ENCODE data around the gene ECEL1.

ECEL1 gene

GRCh38 chr2:232522623-232523401 lies 35.2 kb upstream of the ECEL1 start:
- no peak for DNase-seq (ENCODE audit: low read depth in 3 of 3)

GRCh38 chr2:232521959-232522622 lies 34.5 kb upstream of the ECEL1 start:
- DNase-seq (ENCODE audit: low read depth in 3 of 3), result peak in 2 of 3 donors; percentile 46 to 65

- no peak for DNase-seq (ENCODE audit: low read depth in 3 of 3)
These were observed 33.5 kb upstream of the ECEL1 start for GRCh38 chr2:232521098-232521497.

- no peak for DNase-seq (ENCODE audit: low read depth in 3 of 3)
These were observed 32.9 kb upstream of the ECEL1 start for GRCh38 chr2:232520489-232520888.

- DNase-seq (ENCODE audit: low read depth in 3 of 3), result no peak
These were observed 32.2 kb upstream of the ECEL1 start, which contains the start of gene PRSS56 for GRCh38 chr2:232519581-232520438. Gene PRSS56 (plus strand): TSS chr2:232520388. CDS start chr2:232520599, 211 bp downstream.

- DNase-seq (ENCODE audit: low read depth in 3 of 3), result no peak
These were observed 31.2 kb upstream of the ECEL1 start for GRCh38 chr2:232518844-232519243.

- DNase-seq (ENCODE audit: low read depth in 3 of 3), result no peak
These were observed 28.9 kb upstream of the ECEL1 start for GRCh38 chr2:232516551-232516950.

GRCh38 chr2:232515639-232516038 lies 28.0 kb upstream of the ECEL1 start:
- no peak for DNase-seq (ENCODE audit: low read depth in 3 of 3)

- no peak for DNase-seq (ENCODE audit: low read depth in 3 of 3)
These were observed 25.7 kb upstream of the ECEL1 start for GRCh38 chr2:232513353-232513752.

GRCh38 chr2:232512602-232513001 lies 25.0 kb upstream of the ECEL1 start:
- DNase-seq (ENCODE audit: low read depth in 3 of 3), result no peak

GRCh38 chr2:232511336-232511890 lies 23.8 kb upstream of the ECEL1 start:
- no peak for DNase-seq (ENCODE audit: low read depth in 3 of 3)

- no peak for DNase-seq (ENCODE audit: low read depth in 3 of 3)
These were observed 20.6 kb upstream of the ECEL1 start for GRCh38 chr2:232508251-232508650.

GRCh38 chr2:232506709-232507108 lies 19.1 kb upstream of the ECEL1 start:
- no peak for DNase-seq (ENCODE audit: low read depth in 3 of 3)

- DNase-seq (ENCODE audit: low read depth in 3 of 3), result no peak
These were observed 18.2 kb upstream of the ECEL1 start for GRCh38 chr2:232505856-232506255.

- no peak for DNase-seq (ENCODE audit: low read depth in 3 of 3)
These were observed 16.8 kb upstream of the ECEL1 start for GRCh38 chr2:232504438-232504837.

- no peak for DNase-seq (ENCODE audit: low read depth in 3 of 3)
These were observed 16.2 kb upstream of the ECEL1 start for GRCh38 chr2:232503809-232504323.

- DNase-seq (ENCODE audit: low read depth in 3 of 3), result no peak
These were observed 15.5 kb upstream of the ECEL1 start for GRCh38 chr2:232502911-232503808.

- DNase-seq (ENCODE audit: low read depth in 3 of 3), result no peak
These were observed 14.9 kb upstream of the ECEL1 start for GRCh38 chr2:232502511-232502910.

GRCh38 chr2:232501794-232502390 lies 14.3 kb upstream of the ECEL1 start:
- DNase-seq (ENCODE audit: low read depth in 3 of 3), result no peak

- DNase-seq (ENCODE audit: low read depth in 3 of 3), result no peak
These were observed 13.7 kb upstream of the ECEL1 start for GRCh38 chr2:232501331-232501771.

Measured in stimulated activated CD4-positive, alpha-beta T cell treated with anti-CD3 and anti-CD28 coated beads, TNF-alpha, amount 100 ng/mL, for 48 hours (primary cell).